Activated CD4-positive, CD25-positive, alpha-beta regulatory T cell (primary cell): ENCODE data around the gene RGL4.

Experiments used
- DNase-seq, 4 experiments: peaks; one replicate each; lab custom pipeline; 2025; lab: John Stamatoyannopoulos, UW

RGL4 gene

GRCh38 chr22:23678133-23678532 is 12.7 kb upstream of the RGL4 start:
- DNase-seq = no peak

GRCh38 chr22:23681026-23681809 is 9.6 kb upstream of the RGL4 start:
- DNase-seq = no peak

- DNase-seq = no peak
Measured at GRCh38 chr22:23682077-23682476, 8.7 kb upstream of the RGL4 start.

- DNase-seq = no peak
Measured at GRCh38 chr22:23682827-23683355, 7.9 kb upstream of the RGL4 start.

- no peak for DNase-seq
Measured at GRCh38 chr22:23683545-23683944, 7.3 kb upstream of the RGL4 start.

- no peak for DNase-seq
Measured at GRCh38 chr22:23684026-23684425, 6.8 kb upstream of the RGL4 start.

- DNase-seq = no peak
Measured at GRCh38 chr22:23684561-23685031, 6.2 kb upstream of the RGL4 start.

GRCh38 chr22:23685205-23685784 is 5.5 kb upstream of the RGL4 start:
- DNase-seq = no peak

GRCh38 chr22:23686416-23687024 is 4.3 kb upstream of the RGL4 start:
- no peak for DNase-seq

GRCh38 chr22:23688121-23688520 is 2.7 kb upstream of the RGL4 start:
- DNase-seq = no peak

GRCh38 chr22:23688571-23688970 is 2.2 kb upstream of the RGL4 start:
- no peak for DNase-seq

- no peak for DNase-seq
Measured at GRCh38 chr22:23689414-23689813, 1.4 kb upstream of the RGL4 start.

- DNase-seq = no peak
Measured at GRCh38 chr22:23691748-23692423, 1.1 kb downstream of the RGL4 start.

GRCh38 chr22:23692598-23693291 is 1.9 kb downstream of the RGL4 start:
- DNase-seq = no peak

- DNase-seq = no peak
Measured at GRCh38 chr22:23693979-23694680, 3.3 kb downstream of the RGL4 start.

GRCh38 chr22:23695141-23695540 is 4.3 kb downstream of the RGL4 start:
- DNase-seq = no peak

- no peak for DNase-seq
Measured at GRCh38 chr22:23695571-23696325, 4.9 kb downstream of the RGL4 start.

GRCh38 chr22:23696326-23696851 is 5.6 kb downstream of the RGL4 start:
- peak in 3 of 4 experiments; percentile 47 to 67 (median 65) for DNase-seq

GRCh38 chr22:23697031-23697970 is 6.5 kb downstream of the RGL4 start:
- DNase-seq = no peak
